HG02623 (cell line): ENCODE results near the gene VAV2.

ENCODE experiments used
- ATAC-seq: cut with Tn5 transposase; IDR thresholded peaks from one replicate; pipeline ENCODE4 v1.9.1; 2021; ENCODE audit warnings: moderate library complexity; ENCODE audit not compliant: unreplicated experiment

The VAV2 gene

DNA sequence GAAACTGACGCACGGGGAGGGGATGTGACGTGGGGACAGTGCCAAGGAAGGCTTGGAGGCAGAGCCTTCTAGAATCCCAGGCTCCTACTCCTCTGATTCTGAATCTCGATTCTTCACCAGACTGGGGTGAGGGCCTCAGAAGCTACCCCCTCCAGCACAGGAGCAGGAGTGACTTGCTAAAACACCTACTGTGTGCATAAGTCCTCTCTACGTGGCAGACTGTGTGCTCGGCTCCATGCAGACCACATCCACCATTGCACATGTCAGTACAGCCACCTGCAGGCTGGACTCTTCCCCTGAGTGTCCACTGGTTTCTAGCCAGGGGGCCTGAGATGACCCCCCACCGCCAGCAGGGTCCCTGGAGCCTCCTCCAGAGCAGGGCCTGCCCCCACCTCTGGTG is 182.8 kb downstream of the VAV2 start:
- ATAC-seq = no peak

DNA sequence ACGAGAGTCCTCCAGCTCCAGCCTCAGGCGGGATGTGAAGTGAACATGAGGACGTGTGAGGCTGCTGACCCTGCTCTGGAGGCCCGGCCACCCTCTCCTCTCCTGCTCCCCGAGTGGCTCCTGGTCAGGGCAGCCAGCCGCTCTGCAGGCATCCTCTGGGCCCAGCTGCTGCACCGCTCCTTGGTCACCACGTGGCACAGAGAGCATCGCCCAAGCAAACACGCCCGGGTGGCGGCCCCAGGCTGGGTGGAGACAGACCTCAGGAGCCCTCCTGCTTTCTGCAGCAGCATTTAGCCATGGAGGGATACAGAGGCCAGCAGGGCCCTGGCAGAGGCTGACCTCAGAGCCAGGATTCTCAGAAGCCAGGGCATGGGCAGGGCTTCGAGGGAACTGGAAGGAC is 184.3 kb downstream of the VAV2 start:
- ATAC-seq = no peak

DNA sequence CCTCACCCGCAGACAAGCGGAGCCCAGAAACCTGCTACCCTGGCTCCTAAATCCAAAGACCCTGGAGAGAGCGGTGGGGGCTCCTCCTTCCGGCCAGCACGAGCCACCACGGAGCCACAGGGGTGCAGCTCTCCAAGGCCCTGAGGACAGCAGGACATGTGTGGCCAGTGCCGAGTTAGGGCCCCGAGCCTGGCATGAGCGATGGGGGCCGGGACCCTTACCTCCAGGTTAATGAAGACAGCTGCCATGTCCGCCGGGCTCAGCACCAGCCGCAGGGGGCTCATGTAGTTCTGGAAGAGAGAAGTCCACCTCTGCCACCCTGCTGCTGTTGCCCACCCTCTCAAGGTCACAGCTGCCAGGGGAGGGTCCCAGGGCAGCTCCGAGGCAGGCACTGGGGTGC is 185.1 kb downstream of the VAV2 start:
- ATAC-seq = no peak

DNA sequence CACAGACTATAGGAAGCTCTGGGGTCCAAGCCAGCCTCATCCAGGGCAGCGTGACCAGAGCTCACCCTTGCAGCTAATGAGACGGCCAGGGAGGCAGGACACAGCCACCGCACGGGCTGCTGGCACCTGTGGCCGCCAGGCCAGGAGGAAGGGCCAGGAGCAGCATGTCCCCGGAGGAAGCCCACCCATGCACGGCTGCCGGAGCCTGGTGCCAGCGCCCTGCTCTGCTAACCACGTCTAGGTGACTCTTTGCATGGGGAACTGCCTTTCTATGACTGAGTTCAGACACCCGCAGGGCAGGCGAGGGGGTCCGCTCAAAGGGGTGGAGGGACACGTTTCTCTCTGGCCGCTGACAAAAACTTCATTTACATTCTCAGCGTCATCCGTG is 185.5 kb downstream of the VAV2 start:
- ATAC-seq = no peak

DNA sequence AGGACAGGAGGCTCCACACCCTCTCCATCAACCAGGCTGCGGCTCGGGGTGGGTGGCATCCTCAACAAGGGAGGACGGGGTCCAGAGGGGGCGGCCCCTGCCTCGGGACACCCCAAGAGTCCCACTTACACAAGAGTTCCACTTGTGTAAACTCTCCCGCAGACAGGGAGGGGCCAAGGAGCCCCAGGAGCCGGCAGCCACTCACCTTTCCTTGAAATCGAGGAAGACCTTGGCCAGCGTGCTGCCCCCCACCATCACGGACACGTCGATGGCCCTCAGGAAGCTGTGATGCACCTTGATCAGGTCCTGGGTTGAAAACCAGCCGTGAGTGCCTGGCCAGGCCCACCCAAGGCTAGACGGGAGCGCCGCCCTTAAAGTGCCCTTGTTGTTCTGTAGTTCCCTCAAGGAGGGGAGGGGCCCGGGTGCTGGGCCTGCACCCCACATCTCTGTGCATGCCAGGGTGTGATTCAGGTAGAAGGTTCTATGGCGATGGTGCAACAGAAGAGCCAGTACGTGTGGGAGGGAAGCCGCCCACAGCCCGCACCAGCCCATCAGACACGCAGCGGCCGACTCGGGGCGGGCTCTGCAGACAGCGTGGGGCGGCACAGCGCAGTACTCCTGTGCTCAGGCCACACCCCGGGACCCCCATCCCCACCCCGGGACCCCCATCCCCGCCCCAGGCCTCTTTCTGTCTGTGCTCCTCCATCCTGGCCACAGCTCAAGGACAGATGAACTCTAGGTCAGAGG is 186.1 kb downstream of the VAV2 start:
- no peak for ATAC-seq

DNA sequence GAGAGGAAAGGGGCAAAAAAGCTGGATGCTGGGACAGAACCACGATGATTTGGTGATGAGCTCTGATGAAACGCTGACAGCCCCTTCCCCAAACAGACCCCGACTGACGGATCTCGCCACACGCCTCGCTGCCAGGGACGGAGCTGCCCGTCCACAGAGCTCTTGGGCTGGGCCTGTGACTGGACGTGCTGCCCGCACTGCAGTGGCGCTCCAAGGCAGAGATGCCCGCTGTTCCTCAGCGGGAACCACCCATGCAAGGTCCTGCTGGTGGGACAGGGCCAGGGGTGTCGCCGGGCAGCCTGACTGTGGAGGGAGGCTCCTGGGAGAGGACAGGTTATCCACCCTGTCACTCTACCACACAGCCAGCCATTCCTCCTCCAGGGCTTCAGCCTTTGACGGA is 187.9 kb downstream of the VAV2 start:
- ATAC-seq = no peak

DNA sequence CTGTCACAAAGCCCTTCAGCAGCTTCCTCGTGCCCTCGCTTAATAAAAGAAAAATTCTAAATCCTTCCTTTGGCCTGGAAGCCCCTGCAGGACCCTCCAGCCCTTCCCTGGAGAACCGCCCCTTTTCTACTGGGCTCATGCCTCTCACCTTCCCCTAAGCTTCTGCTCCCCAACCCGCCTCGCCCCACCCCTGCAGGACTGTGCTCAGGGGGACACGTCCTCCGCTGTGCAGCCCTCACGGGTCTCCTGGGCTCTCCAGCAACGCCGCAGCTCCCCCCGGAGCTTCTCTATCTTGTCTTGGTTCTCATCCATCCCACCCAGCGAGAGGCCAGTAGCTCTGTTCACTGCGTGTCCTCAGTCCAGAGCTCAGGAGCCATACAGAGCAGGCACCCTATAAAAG is 188.4 kb downstream of the VAV2 start:
- no peak for ATAC-seq

DNA sequence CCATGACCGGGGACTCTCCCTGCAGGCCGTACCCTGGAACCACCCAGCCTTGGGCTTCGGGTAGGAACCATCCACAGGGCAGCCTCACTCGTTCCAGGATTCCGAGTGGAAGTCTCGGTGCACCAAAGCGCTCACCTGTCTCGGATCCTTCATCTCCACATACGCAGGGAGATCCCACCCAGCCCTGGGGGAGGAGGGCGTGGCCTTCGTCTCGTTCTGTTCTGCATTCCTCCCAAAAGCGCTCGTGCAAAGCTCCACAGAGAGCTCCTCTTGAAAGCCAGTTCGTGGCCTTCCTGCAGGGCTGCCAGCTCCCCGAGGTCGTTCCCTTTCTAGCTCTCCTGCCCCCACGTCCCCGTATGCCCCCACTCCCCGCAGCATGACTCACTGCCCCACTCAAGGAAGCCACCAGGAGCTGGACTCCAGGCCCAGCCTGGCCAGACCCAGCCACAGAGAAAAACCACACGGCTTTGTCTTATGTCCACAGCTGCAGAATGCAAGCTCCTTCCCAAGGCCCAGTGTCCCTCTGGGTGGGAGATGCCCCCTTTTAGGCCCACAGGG is 189.0 kb downstream of the VAV2 start:
- ATAC-seq = no peak

DNA sequence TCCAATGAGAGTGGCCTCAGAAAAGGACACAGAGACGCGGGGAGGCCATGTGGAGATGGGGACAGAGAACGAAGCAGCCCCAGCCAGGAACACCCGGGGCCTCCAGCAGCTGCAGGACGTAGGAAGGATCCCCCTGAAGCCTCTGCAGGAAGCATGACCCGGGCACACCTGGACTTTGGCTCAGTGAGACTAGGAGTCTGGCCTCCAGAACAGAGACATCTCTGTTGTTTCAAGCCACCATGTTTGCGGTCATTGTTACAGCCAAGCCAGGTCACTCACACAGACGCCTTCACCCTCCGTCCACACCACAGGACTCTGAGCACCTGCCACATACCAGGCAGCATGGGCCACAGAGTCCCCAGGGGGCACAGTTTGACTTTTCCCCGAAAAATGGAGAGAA is 190.4 kb downstream of the VAV2 start:
- ATAC-seq = no peak

DNA sequence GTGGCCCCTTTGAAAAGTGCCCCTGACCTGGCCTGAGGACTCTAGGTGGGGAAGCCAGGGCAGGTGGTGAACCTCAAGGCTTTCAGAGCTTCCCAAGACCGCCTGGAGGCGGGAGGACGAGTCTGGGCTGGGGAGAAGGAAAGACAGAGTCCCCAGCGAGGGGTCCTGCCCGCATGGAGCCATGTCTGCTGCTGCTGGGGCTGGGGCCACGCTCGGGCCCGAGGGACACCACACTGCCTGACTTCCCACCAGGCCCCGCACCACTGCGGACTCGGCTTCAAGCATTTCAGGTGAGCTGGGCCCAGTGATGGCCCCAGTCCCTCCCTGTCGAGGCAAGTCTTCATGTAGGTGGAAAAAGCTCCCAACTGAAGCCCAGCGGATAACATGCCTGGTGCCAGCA is 191.9 kb downstream of the VAV2 start:
- ATAC-seq = no peak

DNA sequence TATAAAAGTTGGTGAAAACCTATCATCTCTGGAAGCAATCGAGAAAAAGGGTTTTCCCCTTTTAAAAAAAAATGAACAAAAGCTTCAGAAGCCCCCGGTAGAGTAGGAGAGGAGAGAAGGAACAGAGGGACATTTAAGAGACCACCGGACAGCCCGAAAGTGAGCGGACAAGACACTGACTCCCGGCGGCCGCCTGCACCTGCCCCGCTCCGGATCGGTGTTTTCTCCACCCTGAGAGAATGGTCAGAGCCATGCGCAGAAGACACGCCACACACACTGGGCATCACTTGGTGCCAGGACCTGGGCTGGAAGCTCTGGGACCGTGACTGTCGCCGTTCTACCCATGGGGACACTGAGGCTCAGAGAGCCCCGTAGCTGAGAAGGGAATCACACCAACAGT is 192.4 kb downstream of the VAV2 start:
- no peak for ATAC-seq

DNA sequence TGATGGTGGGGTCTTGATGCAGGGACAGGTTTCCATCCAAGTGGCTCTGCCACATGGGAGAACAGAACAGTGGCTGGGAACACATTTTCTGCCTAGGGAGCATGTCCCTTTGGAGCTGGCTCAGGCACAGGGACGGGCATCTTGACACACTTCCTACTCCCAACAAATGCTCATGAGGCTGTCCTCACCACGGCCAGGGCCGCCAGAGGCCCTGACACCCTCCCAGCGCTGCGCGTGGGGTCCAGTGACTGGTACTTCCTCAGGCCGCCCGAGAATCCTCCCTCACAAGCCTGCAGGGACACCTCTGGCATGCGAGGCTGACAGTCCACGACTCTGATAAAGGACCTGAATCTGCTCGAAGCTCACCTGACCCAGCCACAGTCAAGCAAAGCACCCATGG is 193.0 kb downstream of the VAV2 start:
- ATAC-seq = no peak

DNA sequence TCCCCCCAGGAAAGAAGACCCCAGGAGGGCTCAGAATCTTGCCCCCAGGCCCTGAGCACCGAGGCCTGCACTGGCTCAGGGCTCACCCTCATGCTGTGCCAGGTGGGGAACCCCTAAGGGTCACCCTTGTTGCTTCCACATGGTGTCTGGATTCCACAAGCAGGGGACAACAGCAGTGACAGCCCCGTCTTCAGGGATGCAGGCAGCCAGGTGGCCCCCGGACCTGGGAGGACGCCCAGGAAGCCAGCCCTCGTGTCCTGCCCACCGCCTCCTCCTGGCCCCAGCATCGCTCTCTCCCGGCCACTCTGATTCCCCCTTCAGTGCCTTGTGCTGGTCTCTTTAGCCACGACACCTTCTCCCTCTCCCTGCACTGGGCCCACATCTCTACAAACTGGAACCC is 194.0 kb downstream of the VAV2 start:
- ATAC-seq = no peak

DNA sequence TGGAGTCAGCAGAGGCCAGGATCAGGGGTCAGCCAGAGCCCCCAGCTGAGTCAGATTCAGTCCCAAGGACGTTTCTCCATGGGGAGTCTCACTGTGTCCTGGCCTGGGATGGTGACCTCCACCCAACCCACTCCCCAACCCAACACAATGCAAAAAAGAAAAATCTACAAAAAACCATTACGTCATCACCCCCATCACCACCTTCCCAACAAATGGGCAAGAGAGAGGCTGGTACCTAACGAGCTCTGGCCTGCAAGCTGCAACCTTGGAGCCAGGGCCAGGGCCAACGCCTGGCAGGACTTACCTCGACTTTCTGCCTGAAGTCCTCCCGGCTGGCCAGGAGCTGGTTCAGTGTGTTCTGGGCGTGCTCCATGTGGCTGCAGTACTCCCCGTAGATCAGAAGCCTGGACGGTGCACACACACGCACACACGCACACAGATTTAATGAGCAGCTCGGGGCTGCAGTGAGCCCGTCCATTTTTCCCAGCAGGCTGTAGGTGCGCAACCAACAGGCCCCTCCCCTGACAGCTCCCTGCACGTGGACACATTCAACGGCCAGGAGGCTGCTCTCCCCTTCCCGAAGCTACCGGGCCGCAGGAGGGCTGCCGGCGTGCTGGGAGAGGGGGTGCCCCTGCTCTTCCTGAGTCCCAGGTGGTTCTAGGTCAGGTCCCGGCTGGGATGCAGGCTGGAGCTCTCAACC is 194.6 kb downstream of the VAV2 start:
- no peak for ATAC-seq

DNA sequence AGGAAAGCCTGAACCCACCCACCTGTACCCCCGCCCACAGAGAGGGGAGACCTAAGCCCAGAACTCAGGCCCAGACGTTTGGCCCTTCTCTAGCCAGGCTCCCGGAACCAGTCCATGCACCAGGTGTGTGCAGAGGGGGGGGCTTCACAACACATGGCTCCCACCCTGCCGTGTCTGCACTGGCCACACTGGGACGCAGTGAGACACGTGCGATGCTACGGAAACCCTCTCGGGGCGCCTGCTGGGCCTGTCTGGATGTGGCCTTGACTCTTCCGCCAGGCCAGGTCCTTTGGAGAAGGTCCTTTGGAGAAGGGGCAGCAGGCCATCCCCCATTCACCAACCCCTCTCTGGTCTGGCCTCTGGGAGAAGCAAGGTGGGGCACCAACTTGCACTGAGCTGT is 195.6 kb downstream of the VAV2 start:
- no peak for ATAC-seq

DNA sequence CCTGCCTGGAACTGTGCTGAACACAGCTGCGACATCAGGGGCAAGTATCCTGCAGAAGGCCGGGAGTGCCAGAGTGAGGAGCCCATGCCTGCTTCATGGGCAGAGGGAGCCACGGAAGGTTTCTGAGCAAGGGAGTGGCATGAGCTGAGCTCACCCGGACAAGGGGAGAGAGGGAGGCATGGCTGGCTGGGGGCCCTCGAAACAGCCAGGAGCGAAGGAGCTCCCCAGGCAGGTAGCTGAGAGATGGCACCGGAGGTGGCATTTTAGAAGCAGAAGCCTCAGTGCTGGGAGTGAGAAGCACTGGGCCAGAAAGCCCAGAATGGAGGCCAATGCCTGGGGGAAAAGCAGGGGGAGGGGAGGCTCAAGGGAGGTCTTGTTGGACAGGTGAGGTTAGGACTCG is 197.1 kb downstream of the VAV2 start:
- ATAC-seq = no peak

DNA sequence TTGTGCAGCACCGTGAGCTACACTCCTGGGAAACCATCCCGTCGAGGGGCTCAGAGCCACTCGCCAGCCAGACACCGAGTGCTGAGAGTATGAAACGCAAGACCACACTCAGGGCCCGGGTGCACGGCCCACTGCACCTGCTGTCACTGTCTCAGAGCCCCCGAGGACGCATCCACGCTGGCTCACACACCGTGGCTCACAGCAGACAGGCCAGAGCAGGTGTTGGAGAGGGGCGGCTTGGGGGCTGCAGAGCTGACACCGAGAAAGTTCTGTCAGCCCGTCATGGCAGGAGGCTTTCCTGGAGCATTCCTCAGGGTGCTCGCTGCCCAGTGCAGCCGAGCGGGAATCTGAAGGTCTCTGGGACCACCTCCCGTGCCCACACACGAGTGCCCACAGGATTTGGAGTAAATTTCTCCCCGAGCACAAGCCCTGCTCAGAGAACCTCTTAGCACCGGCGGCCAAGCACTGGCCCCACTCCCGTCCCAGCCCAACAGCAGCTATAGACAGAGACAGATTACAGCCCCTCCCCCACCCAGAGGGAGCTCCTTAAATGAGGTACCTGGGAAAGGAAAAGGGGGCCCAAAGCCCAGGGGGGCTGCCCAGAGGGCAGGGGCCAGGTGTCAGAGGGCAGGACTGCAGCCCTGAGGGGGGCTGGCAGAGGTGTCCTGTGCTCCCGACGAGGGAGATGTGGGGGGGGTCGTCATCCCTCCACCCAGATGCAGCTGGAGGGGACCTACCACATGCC is 197.9 kb downstream of the VAV2 start:
- no peak for ATAC-seq

DNA sequence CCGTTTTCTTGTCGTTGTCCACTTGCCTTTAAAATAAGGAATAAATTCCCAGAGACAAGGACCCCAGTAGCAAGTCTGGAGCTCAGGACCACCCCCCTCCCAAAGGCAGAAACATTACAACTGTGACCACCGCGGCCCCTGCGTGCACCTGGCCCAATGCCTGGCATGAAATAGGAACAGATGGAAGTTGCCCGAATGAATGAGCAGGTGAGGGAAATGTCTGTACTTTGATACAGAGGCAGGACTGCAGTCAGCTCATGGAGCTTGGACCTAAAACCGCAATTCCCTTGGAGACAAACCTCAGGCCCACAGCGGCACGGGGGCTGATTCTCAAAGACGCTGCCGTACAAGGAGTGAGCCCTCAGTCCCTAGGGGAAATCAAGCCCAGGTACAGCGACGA is 198.7 kb downstream of the VAV2 start:
- ATAC-seq = no peak

DNA sequence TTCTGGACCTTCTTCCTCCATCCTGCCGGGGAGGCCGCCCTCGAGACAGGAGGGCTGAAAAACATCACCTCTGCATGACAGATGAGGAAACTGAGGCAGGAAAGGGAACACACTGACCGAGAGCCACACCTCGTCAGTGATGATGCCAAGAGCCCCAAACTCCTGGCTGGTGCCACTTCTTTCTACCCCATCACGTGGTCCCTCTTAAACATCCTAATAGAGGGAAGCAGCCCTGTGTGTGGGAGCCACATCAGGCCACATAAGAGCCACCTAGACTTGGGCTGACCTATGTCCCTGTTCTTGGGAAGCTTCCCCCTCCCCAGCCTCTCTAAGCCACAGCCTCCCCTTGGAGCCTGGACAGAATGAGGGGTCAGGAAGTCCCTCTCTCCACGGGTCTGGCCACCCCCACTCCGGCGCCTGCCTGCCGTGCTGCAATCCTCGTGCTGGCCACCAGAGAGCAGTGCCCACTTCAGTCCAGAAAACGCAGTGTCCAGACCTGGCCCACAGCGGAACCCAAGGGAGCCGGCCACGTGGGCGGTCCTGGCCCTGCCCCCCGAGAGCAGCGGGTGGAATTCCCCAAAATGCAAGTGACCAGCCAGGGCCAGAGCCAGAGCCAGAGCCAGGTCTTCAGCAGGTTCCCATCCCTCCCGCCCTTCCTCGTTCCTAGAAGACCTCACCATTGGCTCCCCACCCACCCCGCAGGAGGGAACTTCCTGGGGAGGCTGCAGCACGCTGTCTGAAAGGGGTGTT is 199.2 kb downstream of the VAV2 start:
- ATAC-seq = no peak

DNA sequence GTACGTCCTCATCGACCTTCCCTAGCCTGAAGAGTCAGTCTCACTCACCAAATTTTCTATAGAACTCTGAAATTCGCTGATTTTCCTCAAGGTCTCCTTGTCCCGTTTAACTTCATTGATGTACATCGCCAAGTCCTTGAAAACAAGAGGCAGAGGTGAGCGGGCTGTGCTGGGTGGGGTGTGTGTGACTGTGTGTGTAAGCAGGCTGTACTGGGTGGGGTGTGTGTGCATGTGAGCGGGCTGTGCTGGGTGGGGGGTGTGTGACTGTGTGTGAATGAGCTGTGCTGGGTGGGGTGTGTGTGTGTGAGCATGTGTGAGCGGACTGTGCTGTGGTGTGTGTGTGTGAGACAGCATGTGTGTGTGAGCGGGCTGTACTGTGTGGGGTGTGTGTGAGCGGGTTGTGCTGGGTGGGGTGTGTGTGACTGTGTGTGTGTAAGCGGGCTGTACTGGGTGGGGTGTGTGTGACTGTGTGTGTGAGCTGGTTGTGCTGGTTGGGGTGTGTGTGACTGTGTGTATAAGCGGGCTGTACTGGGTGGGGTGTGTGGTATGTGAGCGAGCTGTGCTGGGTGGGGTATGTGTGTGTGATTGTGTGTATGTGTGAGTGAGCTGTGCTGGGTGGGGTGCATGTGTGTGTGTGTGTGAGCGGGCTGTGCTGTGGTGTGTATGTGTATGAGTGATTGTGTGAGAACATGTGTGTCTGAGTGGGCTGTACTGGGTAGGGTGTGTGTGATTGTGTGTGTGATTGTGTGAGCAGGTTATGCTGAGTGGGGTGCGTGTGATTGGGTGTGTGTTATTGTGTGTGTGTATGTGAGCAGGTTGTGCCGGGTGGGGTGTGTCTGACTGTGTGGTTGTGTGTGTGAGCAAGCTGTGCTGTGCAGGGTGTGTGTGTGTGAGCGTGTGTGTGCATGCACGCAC is 200.1 kb downstream of the VAV2 start:
- no peak for ATAC-seq
